Vagina (tissue), 2 donors: Measurements from ENCODE around the gene MPG.

Experiments used
- CTCF ChIP-seq, 3 experiments: fragments of 450-650 bp in 2 of 3; fragments of 200-600 bp in 1 of 3; sonication (generic) in 1 of 3; IDR thresholded peaks; one replicate each; pipeline ENCODE4 v1.5.1; 2017 to 2019; ENCODE audit warnings: antibody characterized with exemption in 3 of 3, mild to moderate bottlenecking in 2 of 3, moderate library complexity in 2 of 3
- POLR2A ChIP-seq, 2 donors: fragments of 450-650 bp; IDR thresholded peaks; one replicate each; pipeline ENCODE4 v1.6.1; 2017; ENCODE audit warnings: antibody characterized with exemption in 2 of 2, mild to moderate bottlenecking in 2 of 2, moderate library complexity in 2 of 2
- POLR2AphosphoS5 ChIP-seq, 2 donors: sonication (generic); formaldehyde crosslinking; IDR thresholded peaks; one replicate each; pipeline ENCODE4 v1.9.0; 2017; ENCODE audit warnings: antibody characterized with exemption in 2 of 2, mild to moderate bottlenecking in 2 of 2, low read depth in 1 of 2; ENCODE audit not compliant: insufficient read depth in 1 of 2

GRCh38 chr16:34648-34987 is 43.4 kb upstream of the MPG start:
- no peak for TF ChIP-seq CTCF (IDR thresholded peaks at IDR 0.05)
- TF ChIP-seq POLR2A (IDR thresholded peaks at IDR 0.05): no peak
- no peak for TF ChIP-seq POLR2AphosphoS5 (IDR thresholded peaks at IDR 0.05; ENCODE audit: insufficient read depth in 1 of 2, low read depth in 1 of 2)
